PC-9 (cell line): ENCODE data around the gene SIGLECL1.
"Not testable (repeated sequence)": the region's sequence is repeated elsewhere in the genome, so short reads cannot be mapped to it uniquely, and the experiment has no call there.

Source experiments
- CTCF ChIP-seq: fragments of 200-600 bp; sonication (generic); conservative IDR thresholded peaks from 2 replicates; pipeline ENCODE4 v1.6.1; 2017; ENCODE audit warnings: mixed run types, antibody characterized with exemption, mild to moderate bottlenecking, moderate library complexity
- EZH2 ChIP-seq: fragments of 200-600 bp; sonication (generic); IDR thresholded peaks from 2 replicates; pipeline ENCODE4 v1.8.0; 2017; ENCODE audit warnings: antibody characterized with exemption, low read depth

GRCh38 chr19:51224898-51225393, 25.9 kb upstream of the SIGLECL1 start, which contains the start of gene CD33:
- not testable (repeated sequence) for TF ChIP-seq CTCF, EZH2
